Loucy (cell line): Measurements from ENCODE around the gene ALG1.

Experiments
- H2AFZ ChIP-seq: fragments of 200-600 bp; sonication (generic); 2 replicates; pipeline ENCODE4 v1.6.0; 2016; ENCODE audit warnings: antibody characterized with exemption, mild to moderate bottlenecking, low read length, moderate library complexity
- H3F3A ChIP-seq: fragments of 200-600 bp; 2 replicates; pipeline ENCODE4 v1.6.0; 2016; ENCODE audit warnings: antibody characterized with exemption, low read depth, mild to moderate bottlenecking
- H3K27me3 ChIP-seq: fragments of 200-600 bp; sonication (generic); 2 replicates; pipeline ENCODE4 v1.6.1; 2014; ENCODE audit warnings: low read length, mild to moderate bottlenecking; ENCODE audit not compliant: insufficient read depth, poor library complexity, severe bottlenecking
- H3K36me3 ChIP-seq: fragments of 200-600 bp; sonication (generic); 2 replicates; pipeline ENCODE4 v1.6.1; 2016; ENCODE audit warnings: low read length; ENCODE audit not compliant: insufficient read depth
- H3K4me1 ChIP-seq: fragments of 200-600 bp; sonication (generic); 2 replicates; pipeline ENCODE4 v1.5.1; 2014; ENCODE audit warnings: low read length, mild to moderate bottlenecking; ENCODE audit not compliant: insufficient read depth, poor library complexity, severe bottlenecking
- H3K4me2 ChIP-seq: fragments of 200-600 bp; sonication (generic); 2 replicates; pipeline ENCODE4 v1.6.0; 2014; ENCODE audit warnings: antibody characterized with exemption, low read length, low read depth, mild to moderate bottlenecking; ENCODE audit not compliant: poor library complexity, severe bottlenecking
- H3K4me3 ChIP-seq: fragments of 200-600 bp; sonication (generic); 2 replicates; pipeline ENCODE4 v1.5.1; 2014; ENCODE audit warnings: low read length, mild to moderate bottlenecking, mixed read lengths; ENCODE audit not compliant: poor library complexity, severe bottlenecking
- H3K79me2 ChIP-seq: fragments of 200-600 bp; sonication (generic); 2 replicates; pipeline ENCODE4 v1.6.1; 2014; ENCODE audit warnings: low read length; ENCODE audit not compliant: insufficient read depth
- H3K9ac ChIP-seq: fragments of 200-600 bp; sonication (generic); 2 replicates; pipeline ENCODE4 v1.6.0; 2014; ENCODE audit warnings: mild to moderate bottlenecking, low read depth, low read length, moderate library complexity; ENCODE audit not compliant: poor library complexity, severe bottlenecking
- H3K9me2 ChIP-seq: fragments of 200-600 bp; sonication (generic); replicated peaks from 2 replicates; pipeline ENCODE4 v1.6.1; 2016; ENCODE audit warnings: low read depth, low read length, mixed read lengths
- H3K9me3 ChIP-seq: fragments of 200-600 bp; sonication (generic); 2 replicates; pipeline ENCODE4 v1.6.1; 2014; ENCODE audit warnings: mild to moderate bottlenecking, antibody characterized with exemption, low read length, low read depth; ENCODE audit not compliant: insufficient read depth
- H4K20me1 ChIP-seq: fragments of 200-600 bp; sonication (generic); 2 replicates; pipeline ENCODE4 v1.6.0; 2014; ENCODE audit warnings: antibody characterized with exemption, low read length, mild to moderate bottlenecking; ENCODE audit not compliant: insufficient read depth, poor library complexity, severe bottlenecking
- EZH2phosphoT487 ChIP-seq: fragments of 200-600 bp; IDR thresholded peaks from 2 replicates; pipeline ENCODE4 v1.6.1; 2018; ENCODE audit warnings: antibody characterized with exemption, mild to moderate bottlenecking, moderate library complexity, borderline replicate concordance
- TF ChIP-seq, protein P1 (sequence below): fragments of 200-600 bp; sonication (generic); conservative IDR thresholded peaks from 2 replicates; pipeline ENCODE4 v1.5.1; 2014; ENCODE audit warnings: mild to moderate bottlenecking, antibody characterized with exemption, low read length

Gene ALG1

DNA sequence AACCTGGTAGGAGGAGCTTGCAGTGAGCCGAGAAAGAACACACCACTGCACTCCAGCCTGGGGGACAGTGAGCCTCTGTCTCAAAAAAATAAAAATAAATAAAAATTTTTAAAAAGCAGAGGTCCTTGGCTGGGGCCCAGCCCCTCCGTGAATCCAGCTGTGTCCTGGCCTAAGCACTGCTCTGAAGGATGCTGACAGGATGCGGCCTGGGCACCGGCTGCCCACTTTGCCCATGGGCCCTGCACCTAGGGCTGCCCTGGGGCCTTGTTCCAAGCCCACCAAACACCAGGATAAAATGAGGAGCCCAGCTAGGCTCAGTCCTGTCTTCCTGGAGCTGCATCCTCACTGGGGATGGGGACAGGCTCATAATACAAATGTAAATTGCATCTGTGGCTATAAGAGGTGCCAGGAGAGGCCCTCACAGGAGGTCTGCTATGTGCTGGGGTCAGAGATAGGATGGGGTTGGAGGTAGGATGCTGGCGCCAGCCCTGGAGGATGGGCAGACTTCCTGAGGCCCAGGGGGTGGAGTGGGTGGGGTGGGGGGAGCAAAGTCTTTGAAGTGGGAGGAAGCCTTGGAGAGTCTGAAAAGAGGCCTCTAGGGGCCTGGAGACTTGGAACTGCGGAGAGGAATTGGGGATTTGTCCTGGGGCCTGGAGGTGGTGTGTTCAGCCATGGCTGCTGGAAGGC is 12.1 kb upstream of the ALG1 start:
- Histone ChIP-seq H3K4me1 (no peaks in the 10 kb centered on the region), H3K4me2 (no peak overlapping the region), H3K4me3 (no peak overlapping the region), H3K79me2 (no peaks in the 10 kb centered on the region), H3K9me3 (no peaks in the 10 kb centered on the region), H3K27me3 (no peaks in the 10 kb centered on the region), H3K9ac (no peak overlapping the region), H2AFZ (no peak overlapping the region), H3K9me2 (no peaks in the 10 kb centered on the region), H4K20me1 (no peaks in the 10 kb centered on the region), H3F3A (no peaks in the 10 kb centered on the region), H3K36me3 (no peaks in the 10 kb centered on the region)
- TF ChIP-seq, protein P1, sequence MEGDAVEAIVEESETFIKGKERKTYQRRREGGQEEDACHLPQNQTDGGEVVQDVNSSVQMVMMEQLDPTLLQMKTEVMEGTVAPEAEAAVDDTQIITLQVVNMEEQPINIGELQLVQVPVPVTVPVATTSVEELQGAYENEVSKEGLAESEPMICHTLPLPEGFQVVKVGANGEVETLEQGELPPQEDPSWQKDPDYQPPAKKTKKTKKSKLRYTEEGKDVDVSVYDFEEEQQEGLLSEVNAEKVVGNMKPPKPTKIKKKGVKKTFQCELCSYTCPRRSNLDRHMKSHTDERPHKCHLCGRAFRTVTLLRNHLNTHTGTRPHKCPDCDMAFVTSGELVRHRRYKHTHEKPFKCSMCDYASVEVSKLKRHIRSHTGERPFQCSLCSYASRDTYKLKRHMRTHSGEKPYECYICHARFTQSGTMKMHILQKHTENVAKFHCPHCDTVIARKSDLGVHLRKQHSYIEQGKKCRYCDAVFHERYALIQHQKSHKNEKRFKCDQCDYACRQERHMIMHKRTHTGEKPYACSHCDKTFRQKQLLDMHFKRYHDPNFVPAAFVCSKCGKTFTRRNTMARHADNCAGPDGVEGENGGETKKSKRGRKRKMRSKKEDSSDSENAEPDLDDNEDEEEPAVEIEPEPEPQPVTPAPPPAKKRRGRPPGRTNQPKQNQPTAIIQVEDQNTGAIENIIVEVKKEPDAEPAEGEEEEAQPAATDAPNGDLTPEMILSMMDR = no peak
- TF ChIP-seq EZH2phosphoT487 = no peak

DNA sequence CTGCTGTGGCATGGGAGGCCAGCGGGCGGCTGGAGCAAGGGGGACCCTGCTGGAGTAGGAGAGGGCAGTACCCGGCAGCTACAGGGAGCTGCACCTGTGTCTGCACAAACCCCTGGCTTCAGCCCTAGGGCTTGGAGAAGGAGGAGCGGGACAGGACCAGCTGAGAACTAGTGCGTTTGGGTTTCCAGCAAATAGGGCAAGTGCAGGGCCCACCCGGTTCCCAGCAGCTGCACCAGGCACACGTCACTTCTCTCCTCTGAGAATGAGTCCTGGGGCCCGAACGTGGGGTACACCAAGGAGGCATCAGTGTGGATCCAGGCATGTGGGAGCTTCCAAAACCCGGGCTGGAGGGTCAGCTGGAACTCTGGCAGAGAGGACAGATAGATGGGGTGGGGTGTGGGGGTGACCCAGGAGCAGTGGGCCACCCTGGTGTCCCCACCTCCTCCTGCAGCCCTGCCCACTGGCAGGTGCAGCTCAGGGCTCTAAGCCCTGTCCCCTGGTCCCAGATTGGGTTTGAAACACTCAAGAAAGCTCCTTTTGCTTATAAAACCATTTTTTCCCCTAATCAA is 11.5 kb upstream of the ALG1 start:
- Histone ChIP-seq H3K4me1 (no peaks in the 10 kb centered on the region), H3K4me3 (no peak overlapping the region), H3K79me2 (no peaks in the 10 kb centered on the region), H3K9ac (no peak overlapping the region), H3K9me2 (no peaks in the 10 kb centered on the region), H3K4me2 (no peak overlapping the region), H2AFZ (no peak overlapping the region), H4K20me1 (no peaks in the 10 kb centered on the region), H3K36me3 (no peaks in the 10 kb centered on the region), H3F3A (no peaks in the 10 kb centered on the region), H3K9me3 (no peaks in the 10 kb centered on the region), H3K27me3 (no peaks in the 10 kb centered on the region)
- TF ChIP-seq, protein P1 = no peak
- no peak for TF ChIP-seq EZH2phosphoT487

DNA sequence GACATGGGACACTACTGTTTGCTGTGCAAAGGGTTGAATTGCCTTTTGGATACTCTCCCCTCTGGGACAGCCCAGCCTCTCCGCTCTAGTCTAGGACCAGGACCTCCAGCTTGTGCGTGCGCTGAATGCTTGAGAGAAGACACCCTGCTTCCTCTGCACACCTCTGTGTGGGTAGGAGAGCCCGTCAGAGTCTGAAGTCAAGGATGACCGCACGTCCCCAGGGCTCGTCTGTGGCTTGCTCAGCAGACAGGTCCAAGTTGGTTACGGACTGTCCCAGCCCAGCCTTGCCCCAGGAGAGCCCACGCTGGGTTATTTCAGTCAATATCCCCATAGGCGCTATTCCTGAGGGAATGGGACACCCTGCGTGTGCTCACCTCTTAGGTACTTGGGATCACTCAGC is 9.6 kb upstream of the ALG1 start:
- H3K9me2 ChIP-seq = no peaks in the 10 kb centered on the region
- H3K9ac ChIP-seq = no peak overlapping the region
- no peaks in the 10 kb centered on the region for H4K20me1 ChIP-seq
- no peak overlapping the region for H3K4me3 ChIP-seq
- H3K4me1 ChIP-seq = no peaks in the 10 kb centered on the region
- H3F3A ChIP-seq = no peaks in the 10 kb centered on the region
- no peak for TF ChIP-seq EZH2phosphoT487
- TF ChIP-seq, protein P1 = no peak
- no peaks in the 10 kb centered on the region for H3K36me3 ChIP-seq
- H3K79me2 ChIP-seq = no peaks in the 10 kb centered on the region
- no peaks in the 10 kb centered on the region for H3K9me3 ChIP-seq
- no peaks in the 10 kb centered on the region for H3K27me3 ChIP-seq
- no peak overlapping the region for H3K4me2 ChIP-seq
- no peak overlapping the region for H2AFZ ChIP-seq
